Fibroblast of mammary gland (primary cell): ENCODE data around the gene TSPAN5.

Source experiments
- DNase-seq: peaks from one replicate; pipeline ENCODE4 v3.0.0-alpha.2; 2010; ENCODE audit warnings: low read depth
- H3K4me3 ChIP-seq: 2 replicates; pipeline ENCODE4 v1.5.1; 2011; ENCODE audit warnings: low read depth, mild to moderate bottlenecking, low read length, moderate library complexity; ENCODE audit not compliant: control insufficient read depth
- CTCF ChIP-seq: conservative IDR thresholded peaks from 2 replicates; pipeline ENCODE4 v1.5.1; 2011; ENCODE audit warnings: low read depth, low read length, inconsistent platforms; ENCODE audit not compliant: control insufficient read depth, insufficient read depth

The TSPAN5 gene

GRCh38 chr4:98646422-98646821 is 12.0 kb downstream of the TSPAN5 start:
- DNase-seq, result no peak
- H3K4me3 ChIP-seq, result no peak overlapping the region
- TF ChIP-seq CTCF, result no peak

GRCh38 chr4:98645527-98645926 is 12.9 kb downstream of the TSPAN5 start:
- no peak for DNase-seq
- TF ChIP-seq CTCF, result no peak
- H3K4me3 ChIP-seq, result no peak overlapping the region

- TF ChIP-seq CTCF, result no peak
- DNase-seq, result no peak
- H3K4me3 ChIP-seq, result no peak overlapping the region
Observed at GRCh38 chr4:98643755-98644154, 14.7 kb downstream of the TSPAN5 start.

- H3K4me3 ChIP-seq, result no peak overlapping the region
- TF ChIP-seq CTCF, result no peak
- peak; percentile 87 for DNase-seq
Observed at GRCh38 chr4:98642991-98643426, 15.4 kb downstream of the TSPAN5 start.

- no peak overlapping the region for H3K4me3 ChIP-seq
- no peak for DNase-seq
- no peak for TF ChIP-seq CTCF
Observed at GRCh38 chr4:98641906-98642668, 16.3 kb downstream of the TSPAN5 start.

- no peak for TF ChIP-seq CTCF
- DNase-seq, result no peak
- H3K4me3 ChIP-seq, result no peak overlapping the region
Observed at GRCh38 chr4:98641376-98641775, 17.0 kb downstream of the TSPAN5 start.
